Ecto neural progenitor cell (in vitro differentiated cells): ENCODE data around the gene FAM171A1.

Experiments used
- DNase-seq: peaks from one replicate; pipeline ENCODE4 v3.0.0-alpha.2; 2018; ENCODE audit warnings: low spot score

The FAM171A1 gene

DNA sequence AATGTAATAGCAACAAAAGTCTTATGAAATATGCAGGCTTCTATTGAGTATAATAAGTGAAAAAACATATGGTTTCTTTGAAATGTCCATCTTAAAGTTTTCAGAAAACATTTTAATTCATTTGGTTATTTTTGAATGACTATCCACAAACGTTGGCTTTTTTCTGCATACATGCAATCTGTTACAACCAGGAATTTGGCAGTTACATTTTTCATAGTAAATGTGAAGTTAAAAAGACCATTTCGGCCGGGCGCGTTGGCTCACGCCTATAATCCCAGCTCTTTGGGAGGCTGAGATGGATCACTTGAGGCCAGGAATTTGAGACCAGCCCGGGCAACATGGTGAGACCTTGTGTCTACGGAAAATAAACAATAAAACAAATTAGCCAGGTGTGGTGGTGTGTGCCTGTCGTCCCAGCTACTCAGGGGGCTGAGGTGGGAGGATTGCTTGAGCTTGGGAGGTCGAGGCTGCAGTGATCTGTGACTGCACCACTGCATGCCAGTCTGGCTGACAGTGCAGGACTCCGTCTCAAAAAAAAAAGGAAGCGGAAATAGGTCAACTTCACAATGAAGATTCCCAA, 128.7 kb downstream of the FAM171A1 start:
- DNase-seq: no peak

DNA sequence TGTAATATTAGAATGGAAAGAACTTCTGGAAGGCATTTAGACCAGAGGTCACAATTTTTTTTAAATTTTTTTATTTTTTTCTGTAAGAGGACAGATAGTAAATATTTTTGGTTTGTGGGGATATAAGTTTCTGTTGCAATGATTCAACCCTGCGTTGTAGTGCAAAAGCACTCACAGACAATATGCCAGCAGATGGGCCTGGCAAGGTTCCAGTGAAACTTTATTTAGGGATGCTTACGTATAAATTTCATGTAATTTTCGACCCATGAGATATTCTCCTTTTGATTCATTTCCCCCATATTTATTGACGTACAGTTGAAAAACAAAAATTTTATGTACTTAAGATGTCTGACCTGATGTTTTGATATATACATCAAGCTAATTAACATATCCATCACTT, 129.8 kb downstream of the FAM171A1 start:
- DNase-seq: no peak

DNA sequence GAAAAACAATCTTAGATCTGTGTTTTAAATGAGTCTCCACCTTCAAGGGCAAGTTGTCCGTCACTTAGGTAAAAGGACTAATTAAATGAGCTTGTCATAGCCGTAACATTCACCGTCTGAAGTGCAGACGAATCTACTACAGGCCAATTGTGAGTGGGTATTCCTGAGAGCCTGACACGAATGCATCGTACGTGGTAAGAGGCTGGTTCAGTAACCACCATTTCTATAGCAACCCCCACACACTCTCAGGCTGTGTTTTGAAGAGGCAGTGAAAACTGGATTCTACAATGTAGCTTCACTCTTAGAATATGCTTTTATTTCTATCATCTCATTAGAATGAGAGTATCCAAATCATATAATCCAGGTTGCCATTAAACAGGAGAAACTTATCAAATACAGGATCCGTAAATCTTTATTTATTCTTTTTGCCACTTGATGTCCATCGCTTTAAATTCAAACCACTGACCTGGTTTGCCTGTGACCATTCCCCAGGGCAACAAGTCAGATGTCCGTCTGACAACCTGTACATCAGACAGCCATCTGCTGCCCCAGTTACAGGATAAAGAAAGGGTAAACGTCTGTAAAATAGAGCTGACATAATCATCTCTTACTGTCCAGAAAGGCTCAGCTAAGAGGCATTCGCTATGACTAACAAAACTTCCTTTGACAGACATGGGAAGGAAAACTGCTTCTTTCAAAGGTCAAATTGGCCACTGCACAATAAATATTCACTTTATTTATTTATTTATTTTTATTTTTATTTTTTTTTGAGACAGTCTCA, 132.3 kb downstream of the FAM171A1 start:
- no peak for DNase-seq

DNA sequence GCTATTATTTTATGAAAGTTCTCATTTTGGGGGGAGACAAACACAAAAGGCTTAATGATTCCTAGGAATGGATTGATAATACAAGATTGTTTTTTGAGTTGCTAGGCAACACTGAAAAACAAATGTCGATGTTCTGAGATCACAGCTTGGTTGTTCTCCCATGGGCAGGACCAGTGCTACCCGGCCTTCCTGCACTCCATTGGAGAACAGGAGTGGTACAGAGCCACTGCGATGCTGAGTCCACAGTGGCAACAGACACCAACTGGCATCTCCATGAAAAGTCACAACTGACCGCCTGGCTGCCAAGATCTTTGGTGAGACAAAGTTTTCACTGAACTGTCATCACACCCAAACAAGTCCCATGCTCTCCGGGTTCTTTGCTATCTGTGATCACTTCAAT, 133.7 kb downstream of the FAM171A1 start:
- DNase-seq: no peak

DNA sequence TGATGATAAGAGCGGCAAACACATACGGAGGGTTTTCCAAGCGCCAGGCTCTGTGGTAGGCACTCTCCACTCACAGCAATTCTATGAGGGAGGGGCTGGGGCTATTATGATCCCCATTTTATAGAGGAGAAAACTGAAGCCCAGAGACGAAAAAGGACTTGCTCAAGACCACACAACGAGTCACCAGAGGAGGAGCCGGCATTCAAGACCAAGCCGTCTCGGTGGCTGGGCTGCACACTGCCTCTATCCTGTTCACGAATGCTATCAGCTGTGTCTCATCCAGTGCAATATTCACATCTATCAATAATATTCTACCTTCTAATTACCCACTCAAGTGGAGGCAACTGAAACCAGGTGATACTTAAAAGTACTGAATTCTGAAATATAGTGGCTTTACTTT, 134.7 kb downstream of the FAM171A1 start:
- no peak for DNase-seq

DNA sequence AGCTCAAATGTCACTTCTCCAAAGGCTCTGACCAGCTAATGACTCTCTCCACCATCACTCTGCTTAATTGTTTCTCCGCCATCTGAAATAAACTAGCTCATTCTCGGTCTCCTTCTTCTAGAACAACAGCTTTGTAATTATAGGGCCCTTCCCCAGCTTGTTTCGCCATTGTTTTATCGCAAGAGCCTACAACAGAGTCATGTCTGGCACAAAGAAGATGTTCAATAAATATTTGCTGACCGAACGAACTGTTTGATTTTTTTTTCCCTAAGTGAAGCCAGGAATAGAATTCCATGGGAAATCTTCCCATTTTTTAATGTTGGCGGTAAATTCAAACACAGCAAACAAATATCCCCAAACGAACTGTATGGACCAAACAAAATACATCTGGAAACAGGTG, 138.8 kb downstream of the FAM171A1 start:
- DNase-seq: no peak

DNA sequence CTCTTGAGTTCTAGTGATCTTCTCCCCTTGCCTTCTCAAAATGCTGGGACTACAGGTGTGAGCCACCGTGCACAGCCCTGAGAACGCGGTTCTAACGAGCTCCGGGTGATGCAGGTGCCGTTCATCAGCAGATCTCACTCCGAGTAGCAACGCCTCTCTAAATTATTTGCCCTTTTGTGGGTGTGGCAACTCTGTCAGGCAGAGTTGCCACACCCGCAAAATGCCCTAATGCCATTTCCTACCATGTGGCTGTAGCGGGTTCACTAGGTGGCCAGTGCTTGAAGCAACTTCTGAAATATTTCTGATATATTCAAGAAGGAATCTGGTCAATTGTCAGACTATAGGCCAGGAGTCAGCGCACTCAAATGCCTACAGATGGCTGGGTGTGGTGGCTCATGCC, 139.7 kb downstream of the FAM171A1 start:
- no peak for DNase-seq

DNA sequence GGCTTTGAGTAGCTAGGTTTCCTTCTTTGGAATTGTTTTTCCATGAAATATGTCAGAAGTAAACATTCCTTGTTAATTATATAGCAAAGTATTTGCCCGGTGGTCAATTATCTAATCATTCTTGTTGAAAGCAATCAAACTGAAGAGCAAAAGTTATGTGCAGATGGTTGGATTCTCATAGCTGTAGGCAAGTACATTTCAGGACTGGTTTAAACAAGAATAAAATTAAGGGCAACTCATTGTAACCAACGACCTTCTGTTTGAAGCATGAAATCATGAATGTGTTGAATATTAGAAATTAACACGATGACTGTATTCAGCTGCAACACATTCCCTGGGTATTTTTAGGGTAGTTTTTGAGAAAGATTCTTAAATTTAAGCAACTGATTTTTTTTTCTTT, 140.8 kb downstream of the FAM171A1 start:
- no peak for DNase-seq

DNA sequence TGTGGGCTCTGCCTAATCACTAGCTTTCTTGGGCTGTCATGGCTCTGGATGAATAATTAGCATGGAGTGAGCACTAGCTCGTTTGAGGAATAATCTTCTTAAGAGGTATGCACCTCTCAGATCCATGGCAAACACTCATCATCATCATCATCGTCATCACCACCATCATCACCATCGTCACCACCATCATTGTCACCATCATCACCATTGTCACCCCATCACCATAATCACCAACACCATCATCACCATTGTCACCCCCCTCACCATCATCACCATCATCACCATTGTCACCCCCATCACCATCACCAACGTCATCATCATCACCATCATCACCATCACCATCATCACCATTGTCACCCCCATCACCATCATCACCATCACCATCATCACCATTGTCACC, 141.8 kb downstream of the FAM171A1 start:
- no peak for DNase-seq

DNA sequence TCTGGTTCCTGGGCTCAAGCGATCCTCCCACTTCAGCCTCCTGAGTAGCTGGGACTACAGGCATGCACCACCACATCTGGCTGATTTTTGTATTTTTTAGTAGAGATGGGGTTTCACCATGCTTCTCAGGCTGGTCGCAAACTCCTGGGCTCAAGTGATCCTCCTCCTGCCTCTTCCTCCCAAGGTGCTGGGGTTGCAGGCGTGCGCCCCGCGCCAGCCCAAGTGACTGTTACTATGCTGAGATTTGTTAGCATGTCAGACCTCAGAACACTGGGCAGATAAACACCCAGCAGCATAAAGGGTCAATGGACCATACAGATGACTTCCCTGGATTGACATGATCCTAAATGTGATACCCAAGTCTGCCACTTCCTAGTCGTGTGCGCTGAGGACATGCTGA, 142.7 kb downstream of the FAM171A1 start:
- no peak for DNase-seq

DNA sequence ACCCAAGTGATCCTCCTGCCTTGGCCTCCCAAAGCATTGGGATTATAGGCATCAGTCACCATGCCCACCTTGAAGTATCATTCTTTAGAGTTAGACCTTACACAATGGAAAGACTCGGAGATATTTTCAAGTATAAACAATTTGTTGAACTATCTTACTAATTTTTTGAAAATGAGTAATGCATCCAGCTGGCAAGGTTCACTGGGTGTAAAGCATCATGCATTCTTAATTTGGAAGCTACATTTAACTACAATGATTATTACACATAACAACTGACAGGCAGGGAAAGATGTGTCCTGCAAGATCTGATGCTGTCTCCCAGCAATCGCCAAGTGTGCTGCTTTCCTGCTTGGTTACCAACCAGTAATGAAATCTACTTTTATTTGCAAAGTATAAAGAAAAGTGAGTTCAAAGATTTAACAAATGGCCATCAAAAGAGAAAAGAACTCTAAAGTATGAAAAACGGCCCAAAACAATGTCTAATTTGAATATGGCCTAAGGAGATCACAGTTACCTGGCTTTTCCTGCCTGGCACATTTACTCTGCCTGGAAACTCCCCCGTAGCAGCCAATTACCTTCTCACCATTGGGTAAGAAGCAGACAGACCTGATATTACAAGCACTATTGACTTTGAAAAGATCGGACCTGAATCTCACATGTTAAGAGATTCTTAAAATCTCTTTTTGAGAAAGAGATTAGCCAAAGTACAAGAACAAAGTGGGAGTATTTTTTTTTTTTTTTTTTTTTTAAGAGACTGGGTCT, 143.3 kb downstream of the FAM171A1 start:
- no peak for DNase-seq

DNA sequence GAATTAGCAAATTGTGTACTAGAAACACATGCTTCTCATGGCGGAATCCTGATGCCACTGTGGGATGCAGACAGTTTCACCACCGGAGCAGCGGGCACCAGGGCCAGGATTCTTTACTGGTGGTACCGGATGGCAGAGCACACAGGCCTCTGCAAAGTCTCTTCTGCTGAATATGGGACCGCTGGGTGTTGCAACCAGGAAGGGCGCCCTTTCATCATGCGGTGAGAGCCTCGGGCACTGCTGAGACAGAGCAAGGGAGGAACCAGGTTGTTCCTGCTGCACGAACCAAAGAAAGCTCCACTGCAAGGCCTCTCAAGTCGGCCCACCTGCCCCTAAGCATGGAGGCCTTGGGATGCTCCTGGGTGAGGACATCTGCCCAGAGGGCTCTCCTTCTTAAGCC, 145.6 kb downstream of the FAM171A1 start:
- DNase-seq: no peak

DNA sequence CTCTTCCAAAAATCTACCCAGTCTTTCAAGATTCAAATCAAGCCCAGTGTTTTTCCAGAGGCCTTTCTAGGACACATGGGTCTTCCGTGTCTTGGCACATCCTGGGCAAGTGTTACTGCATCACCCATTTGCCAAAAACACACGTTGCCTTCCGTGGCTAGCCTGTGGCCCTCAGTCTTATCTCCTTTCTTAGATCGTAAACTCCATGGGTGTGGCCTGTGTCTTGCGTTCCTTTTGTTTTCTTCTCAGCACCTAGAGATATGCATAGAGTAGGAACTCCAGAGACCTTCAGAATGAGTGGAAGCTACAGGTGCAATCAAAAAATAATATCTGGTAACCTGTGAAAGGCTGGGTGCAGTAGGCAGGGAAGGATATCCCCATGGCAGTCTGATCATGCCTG, 146.1 kb downstream of the FAM171A1 start:
- DNase-seq: no peak

DNA sequence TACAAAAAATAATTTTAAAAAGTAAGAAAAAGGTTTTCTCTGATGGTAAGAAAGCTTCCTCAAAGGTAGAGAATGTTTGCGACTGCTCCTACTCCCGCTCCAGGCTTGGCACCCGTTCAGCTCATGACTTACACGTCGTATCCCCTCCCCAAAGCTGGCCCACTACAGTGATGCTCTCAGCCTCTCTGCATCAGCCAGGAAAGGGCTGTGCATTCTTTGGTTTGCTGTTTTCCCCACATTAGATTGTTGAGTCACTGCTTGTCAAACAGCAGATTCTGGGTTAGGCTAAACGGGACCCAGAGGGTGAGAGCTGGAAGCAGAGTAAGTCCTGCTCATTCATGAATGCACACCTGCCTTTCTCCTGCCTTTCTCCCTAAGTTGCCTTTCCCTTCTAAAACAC, 147.9 kb downstream of the FAM171A1 start:
- DNase-seq: no peak

DNA sequence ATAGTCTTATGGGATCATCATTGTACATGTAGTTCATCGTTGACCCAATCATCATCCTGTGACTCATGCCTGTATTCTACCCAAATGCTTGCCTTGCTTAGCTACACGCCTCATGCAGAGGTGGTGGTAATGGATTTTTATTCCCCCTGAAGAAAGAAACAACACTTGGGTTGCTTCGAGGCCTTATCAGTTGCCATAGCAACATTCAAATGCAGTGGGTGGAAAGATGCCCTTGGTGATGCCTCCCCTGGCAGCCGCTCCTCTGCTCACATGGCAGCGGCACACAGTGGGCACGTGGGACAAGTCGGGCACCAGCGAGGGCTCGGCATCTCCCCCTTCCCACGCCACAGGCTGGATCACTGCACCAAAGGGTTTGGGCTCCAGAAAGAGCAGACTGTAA, 148.6 kb downstream of the FAM171A1 start:
- no peak for DNase-seq

DNA sequence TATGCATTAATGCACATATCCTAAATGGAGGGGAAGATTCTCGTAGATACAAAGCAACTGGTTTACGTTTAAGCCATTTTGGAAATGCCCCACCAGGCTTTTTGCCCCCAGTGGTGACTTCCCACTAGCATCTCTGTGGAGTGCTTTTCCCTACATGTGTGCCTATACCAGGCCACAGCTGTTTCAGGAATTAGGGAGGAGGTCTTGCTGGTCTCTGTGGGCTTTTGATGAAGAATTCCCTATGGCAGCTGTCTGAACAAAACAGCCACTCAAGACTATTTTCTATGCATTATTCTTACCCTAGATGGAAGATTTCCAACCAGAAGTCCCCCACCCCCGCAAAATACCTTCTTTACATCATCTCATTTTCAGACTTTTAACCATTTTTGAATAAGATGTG, 150.6 kb downstream of the FAM171A1 start:
- no peak for DNase-seq

DNA sequence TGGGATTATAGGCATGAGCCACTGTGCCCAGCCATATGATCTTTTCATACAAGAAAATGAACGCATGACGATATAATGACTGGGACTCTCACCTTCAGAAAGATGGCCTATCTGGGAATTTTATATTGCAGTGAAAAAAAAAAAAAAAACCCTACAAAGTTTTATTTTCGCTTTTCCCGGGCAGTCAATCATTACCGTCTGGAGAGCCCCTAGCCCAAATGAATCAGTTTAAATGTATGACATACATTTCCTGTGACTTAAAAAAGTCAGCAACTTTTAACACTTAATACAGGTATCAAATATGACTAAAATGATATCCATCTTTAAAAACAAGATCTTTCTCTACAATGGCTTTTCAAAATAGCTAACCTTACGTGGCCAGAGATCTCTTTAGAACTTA, 154.4 kb downstream of the FAM171A1 start:
- no peak for DNase-seq

DNA sequence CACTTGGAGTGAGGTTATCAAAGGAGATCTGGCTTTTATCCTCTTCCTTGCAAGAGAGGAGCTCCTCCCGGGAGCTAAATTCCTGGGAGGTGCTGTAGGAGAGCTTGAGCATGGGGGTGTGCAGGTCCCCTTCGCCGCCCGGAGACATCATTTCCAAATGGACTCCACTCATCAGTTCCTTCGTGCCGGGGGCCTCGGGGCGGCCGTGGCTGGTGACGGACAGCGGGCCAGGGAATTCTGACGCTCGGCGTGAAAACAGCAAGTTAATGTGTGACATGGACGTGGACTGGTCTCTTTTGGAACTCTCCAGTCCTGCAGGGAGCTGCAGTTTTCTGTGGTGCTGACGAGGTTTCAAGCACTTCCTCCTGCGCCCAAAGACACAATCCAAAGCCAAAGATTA, 156.9 kb downstream of the FAM171A1 start:
- DNase-seq: no peak

DNA sequence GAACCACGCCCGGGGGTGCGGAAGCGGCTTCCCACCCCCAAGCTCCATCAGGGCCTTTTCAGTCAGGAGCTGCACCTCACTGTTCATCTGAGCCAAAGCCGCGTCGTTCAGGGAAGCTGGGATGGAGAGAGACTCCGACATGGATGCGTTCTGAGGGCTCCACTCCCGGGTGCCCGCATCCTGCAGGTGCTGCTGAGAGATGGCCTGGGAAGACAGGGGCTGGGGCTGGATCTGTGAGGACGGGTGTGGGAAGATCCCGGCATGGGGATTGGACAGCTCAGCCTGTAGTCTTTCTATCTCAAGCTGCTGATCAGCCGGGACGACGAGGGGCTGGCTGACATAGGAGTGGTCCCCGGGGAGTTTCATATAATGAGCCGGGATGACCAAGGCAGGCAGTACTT, 157.6 kb downstream of the FAM171A1 start:
- no peak for DNase-seq

DNA sequence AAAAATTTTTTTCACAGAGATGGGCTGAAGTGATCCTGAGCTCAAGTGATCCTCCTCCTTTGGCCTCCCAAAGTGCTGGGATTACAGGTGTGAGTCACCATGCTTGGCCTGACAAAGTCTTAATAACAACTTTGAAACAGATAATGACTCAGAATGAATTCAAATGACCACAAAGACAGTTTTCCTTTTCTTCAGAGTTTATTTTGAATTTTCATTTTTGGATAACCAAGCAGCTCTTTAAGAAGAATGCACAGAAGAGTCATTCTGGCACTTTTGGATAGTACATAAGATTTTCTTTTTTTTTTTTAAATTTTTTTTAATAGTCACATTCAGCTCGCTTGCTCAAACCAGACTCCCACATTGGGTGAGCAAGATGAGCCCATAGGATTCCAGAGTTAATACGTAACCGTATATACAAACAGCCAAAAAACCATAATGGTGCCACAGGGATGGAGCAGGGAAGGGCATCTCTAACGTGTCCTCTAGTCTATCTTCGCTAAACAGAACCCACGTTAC, 159.6 kb downstream of the FAM171A1 start:
- DNase-seq: no peak

DNA sequence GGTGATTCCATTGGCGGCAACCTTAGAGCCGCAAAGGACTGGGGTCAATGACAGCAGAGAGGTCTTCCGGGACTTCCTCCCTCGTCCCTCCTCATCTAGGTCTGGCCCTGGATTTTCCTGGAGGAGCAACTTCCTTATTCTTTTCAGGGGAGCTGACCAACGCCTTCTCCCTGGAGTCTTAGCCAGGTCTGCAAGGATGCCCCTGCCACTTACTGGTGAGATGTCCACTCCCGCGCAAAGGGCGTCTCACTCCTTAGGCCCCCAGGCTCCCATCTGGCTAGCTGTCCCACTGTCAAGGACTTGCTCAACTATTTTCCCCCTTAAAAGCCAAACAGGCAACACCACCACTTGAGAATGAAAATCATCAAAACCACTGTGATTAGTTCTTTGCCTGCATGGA, 160.6 kb downstream of the FAM171A1 start:
- no peak for DNase-seq

DNA sequence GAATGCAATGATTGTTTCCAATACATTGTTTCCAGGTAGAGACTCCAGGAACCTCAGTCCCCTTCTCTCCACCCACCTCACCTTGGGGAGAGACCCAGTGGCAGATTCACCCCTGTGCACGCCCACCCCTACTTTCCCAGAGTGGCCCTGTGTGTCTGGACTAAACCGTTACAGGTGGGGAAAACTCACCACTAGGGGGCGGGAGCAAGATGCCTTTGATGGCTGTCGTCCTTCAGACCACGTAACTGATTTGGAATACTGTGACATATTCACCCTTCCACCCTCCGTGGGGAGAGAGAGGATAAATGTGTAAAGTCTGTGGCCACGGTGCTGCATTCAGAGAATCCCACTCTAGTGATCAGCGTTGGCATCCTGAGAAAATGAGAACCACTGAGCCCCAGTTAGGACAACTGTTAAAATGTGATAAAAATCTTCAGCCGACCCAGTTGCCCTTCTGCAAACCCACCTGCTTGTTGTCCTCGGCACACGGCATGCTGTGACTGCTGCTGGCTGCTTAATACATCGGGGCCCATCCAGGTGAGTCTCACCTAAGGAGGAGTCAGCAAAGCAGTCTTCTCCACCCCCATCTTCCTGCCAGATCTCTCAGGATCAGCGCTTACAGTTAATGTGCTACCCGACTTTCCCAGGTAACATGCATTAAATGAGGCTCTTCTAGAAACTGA, 161.1 kb downstream of the FAM171A1 start:
- DNase-seq: peak; percentile 80

DNA sequence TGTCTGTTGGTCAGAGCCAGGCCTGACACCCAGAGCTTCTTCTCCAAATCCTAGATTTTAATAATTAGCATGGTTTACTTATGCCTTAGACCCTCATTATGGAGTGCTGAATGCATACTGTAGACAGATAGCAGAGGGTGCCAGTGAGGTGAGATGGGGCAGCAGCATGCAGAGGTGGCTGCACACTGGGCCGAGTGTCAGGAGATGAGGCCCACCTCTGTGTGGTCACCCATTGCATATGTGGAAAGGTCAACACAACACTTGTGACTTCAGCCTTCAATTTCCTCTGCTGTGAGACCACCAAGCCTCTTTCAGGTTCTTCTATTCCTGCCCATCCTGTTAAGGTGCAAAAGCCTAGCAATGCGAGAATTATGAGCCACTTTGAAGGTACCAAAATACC, 162.9 kb downstream of the FAM171A1 start:
- no peak for DNase-seq
